Measurements from ENCODE around the gene ZMIZ2. TPM values are rescaled to one million over a fixed set of nuclear protein-coding genes. Genes with fewer than 3 reads are reported as not detected.

ZMIZ2 gene
- total RNA-seq, 1 donor from 2014 or later = 76.8 TPM

DNA sequence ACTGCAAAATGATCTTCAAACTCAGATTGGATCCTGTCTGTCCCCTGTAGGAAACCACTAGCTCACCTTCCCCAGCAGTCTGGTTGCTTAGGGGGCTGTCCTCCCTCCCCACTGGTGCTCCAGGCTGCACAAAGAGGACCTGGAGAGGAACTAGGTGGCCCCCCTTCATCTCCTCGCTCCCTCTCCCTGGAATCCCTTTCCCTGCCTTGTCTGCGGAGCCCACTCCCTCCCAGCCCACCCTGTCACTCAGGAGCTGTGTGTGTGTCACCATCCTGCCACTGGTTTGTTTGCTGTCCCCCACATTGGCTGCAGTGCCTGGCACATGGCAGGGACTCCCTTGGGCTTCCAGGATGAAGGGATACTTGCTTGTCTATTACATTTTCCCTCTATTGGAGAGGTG is 35.5 kb upstream of the ZMIZ2 start:
- Mint-ChIP-seq H3K27me3 (ENCODE audit: low read depth, unreplicated experiment) (no peaks in the 10 kb centered on the region), H3K4me1 (ENCODE audit: low read depth, unreplicated experiment) (peaks cover 7% of the 10 kb centered on the region), H3K4me3 (ENCODE audit: unreplicated experiment) (no peak overlapping the region), H3K27ac (ENCODE audit: unreplicated experiment) (no peak overlapping the region), H3K36me3 (ENCODE audit: low read depth, unreplicated experiment) (peaks cover 11% of the 10 kb centered on the region), H3K9me3 (ENCODE audit: unreplicated experiment) (peaks cover 1% of the 10 kb centered on the region)
- no peak overlapping the region for H3K27ac ChIP-seq (ENCODE audit: low read depth, low read length)
- no peaks in the 10 kb centered on the region for H4K20me1 ChIP-seq (ENCODE audit: insufficient read depth, low read length)
- no peak overlapping the region for H3K4me2 ChIP-seq (ENCODE audit: low read length)
- no peak overlapping the region for H3K9ac ChIP-seq (ENCODE audit: low read length)
- H3K27me3 ChIP-seq (ENCODE audit: insufficient read depth, low read length) = no peaks in the 10 kb centered on the region
- no peaks in the 10 kb centered on the region for H3K79me2 ChIP-seq (ENCODE audit: insufficient read depth, low read length)
- FAIRE-seq = no peak
- DNase-seq (ENCODE audit: low read depth) = no peak
- no peak overlapping the region for H3K4me3 ChIP-seq (ENCODE audit: insufficient read depth, low read depth, low read length)
- no peak for TF ChIP-seq EZH2 (IDR thresholded peaks at IDR 0.05; ENCODE audit: insufficient read depth, low read length)
- TF ChIP-seq, protein P1, sequence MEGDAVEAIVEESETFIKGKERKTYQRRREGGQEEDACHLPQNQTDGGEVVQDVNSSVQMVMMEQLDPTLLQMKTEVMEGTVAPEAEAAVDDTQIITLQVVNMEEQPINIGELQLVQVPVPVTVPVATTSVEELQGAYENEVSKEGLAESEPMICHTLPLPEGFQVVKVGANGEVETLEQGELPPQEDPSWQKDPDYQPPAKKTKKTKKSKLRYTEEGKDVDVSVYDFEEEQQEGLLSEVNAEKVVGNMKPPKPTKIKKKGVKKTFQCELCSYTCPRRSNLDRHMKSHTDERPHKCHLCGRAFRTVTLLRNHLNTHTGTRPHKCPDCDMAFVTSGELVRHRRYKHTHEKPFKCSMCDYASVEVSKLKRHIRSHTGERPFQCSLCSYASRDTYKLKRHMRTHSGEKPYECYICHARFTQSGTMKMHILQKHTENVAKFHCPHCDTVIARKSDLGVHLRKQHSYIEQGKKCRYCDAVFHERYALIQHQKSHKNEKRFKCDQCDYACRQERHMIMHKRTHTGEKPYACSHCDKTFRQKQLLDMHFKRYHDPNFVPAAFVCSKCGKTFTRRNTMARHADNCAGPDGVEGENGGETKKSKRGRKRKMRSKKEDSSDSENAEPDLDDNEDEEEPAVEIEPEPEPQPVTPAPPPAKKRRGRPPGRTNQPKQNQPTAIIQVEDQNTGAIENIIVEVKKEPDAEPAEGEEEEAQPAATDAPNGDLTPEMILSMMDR (IDR thresholded peaks at IDR 0.05; ENCODE audit: insufficient read depth, low read depth, low read length) = no peak
- peaks cover 5% of the 10 kb centered on the region for H3K36me3 ChIP-seq (ENCODE audit: insufficient read depth, low read length)
- H3K4me1 ChIP-seq (ENCODE audit: insufficient read depth, low read length) = no peaks in the 10 kb centered on the region
- no peaks in the 10 kb centered on the region for H3K9me3 ChIP-seq (ENCODE audit: insufficient read depth, low read depth, low read length)
- H2AFZ ChIP-seq (ENCODE audit: low read depth, low read length) = no peak overlapping the region

DNA sequence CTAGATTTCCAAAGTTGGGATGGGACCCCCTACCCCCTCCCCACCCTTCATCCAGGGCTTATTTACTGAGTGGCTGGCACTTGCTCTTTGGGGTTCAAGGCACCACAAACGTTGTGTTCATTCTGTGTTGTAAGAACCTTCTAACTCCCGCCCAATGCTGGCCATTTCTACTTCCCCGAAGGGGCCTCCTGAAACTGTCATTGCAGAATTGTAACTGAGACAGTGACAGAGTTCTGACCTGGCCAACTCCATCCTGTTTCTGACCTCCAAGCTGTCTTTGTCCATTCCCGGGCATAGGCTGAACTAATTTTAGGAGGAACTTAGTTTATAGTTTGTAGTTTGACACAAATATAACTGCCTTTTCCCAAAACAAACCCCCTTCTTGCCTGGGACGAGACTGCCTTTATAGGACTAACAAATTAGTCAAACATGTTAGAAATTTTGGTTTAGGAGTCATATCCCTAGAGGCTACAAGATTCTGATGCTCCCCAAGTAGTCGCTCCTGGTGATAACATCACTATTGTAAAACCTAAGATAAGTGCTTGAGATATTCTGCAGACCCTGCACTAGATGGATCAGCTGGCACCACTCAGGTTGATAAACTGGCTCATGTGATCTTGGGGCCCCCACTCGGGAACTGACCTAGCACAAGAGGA is 34.8 kb upstream of the ZMIZ2 start:
- Histone ChIP-seq H3K4me2 (ENCODE audit: low read length) (no peak overlapping the region), H3K79me2 (ENCODE audit: insufficient read depth, low read length) (no peaks in the 10 kb centered on the region), H3K9ac (ENCODE audit: low read length) (no peak overlapping the region), H3K27me3 (ENCODE audit: insufficient read depth, low read length) (no peaks in the 10 kb centered on the region), H2AFZ (ENCODE audit: low read depth, low read length) (no peak overlapping the region), H3K27ac (ENCODE audit: low read depth, low read length) (no peak overlapping the region), H4K20me1 (ENCODE audit: insufficient read depth, low read length) (no peaks in the 10 kb centered on the region), H3K4me3 (ENCODE audit: insufficient read depth, low read depth, low read length) (no peak overlapping the region), H3K9me3 (ENCODE audit: insufficient read depth, low read depth, low read length) (no peaks in the 10 kb centered on the region), H3K36me3 (ENCODE audit: insufficient read depth, low read length) (peaks cover 5% of the 10 kb centered on the region), H3K4me1 (ENCODE audit: insufficient read depth, low read length) (no peaks in the 10 kb centered on the region)
- TF ChIP-seq EZH2 (IDR thresholded peaks at IDR 0.05; ENCODE audit: insufficient read depth, low read length) = no peak
- TF ChIP-seq, protein P1 (IDR thresholded peaks at IDR 0.05; ENCODE audit: insufficient read depth, low read depth, low read length) = no peak
- H3K4me1 Mint-ChIP-seq (ENCODE audit: low read depth, unreplicated experiment) = peaks cover 7% of the 10 kb centered on the region
- H3K27me3 Mint-ChIP-seq (ENCODE audit: low read depth, unreplicated experiment) = no peaks in the 10 kb centered on the region
- H3K4me3 Mint-ChIP-seq (ENCODE audit: unreplicated experiment) = no peak overlapping the region
- peaks cover 1% of the 10 kb centered on the region for H3K9me3 Mint-ChIP-seq (ENCODE audit: unreplicated experiment)
- no peak overlapping the region for H3K27ac Mint-ChIP-seq (ENCODE audit: unreplicated experiment)
- peaks cover 11% of the 10 kb centered on the region for H3K36me3 Mint-ChIP-seq (ENCODE audit: low read depth, unreplicated experiment)
- DNase-seq (ENCODE audit: low read depth) = no peak
- no peak for FAIRE-seq

DNA sequence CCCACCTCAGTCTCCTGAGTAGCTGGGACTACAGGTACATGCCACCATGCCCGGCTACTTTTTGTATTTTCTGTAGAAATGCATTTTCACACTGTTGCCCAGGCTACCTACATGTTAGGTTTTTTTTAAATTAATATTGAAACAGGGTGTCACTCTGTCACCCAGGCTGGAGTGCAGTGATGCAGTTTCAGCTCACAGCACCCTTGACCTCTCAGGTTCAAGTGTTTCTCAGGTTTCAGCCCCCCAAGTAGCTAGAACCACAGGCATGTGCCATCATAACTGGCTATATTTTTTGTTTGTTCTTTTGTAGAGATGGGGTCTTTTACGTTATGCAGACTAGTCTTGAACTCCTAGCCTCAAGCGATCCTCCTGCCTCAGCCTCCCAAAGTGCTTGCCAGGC is 32.4 kb upstream of the ZMIZ2 start:
- Histone ChIP-seq H3K27ac (ENCODE audit: low read depth, low read length) (no peak overlapping the region), H3K27me3 (ENCODE audit: insufficient read depth, low read length) (no peaks in the 10 kb centered on the region), H3K36me3 (ENCODE audit: insufficient read depth, low read length) (no peaks in the 10 kb centered on the region), H4K20me1 (ENCODE audit: insufficient read depth, low read length) (no peaks in the 10 kb centered on the region), H3K9me3 (ENCODE audit: insufficient read depth, low read depth, low read length) (no peaks in the 10 kb centered on the region), H2AFZ (ENCODE audit: low read depth, low read length) (no peak overlapping the region), H3K4me1 (ENCODE audit: insufficient read depth, low read length) (no peaks in the 10 kb centered on the region), H3K4me3 (ENCODE audit: insufficient read depth, low read depth, low read length) (no peak overlapping the region), H3K9ac (ENCODE audit: low read length) (no peak overlapping the region), H3K4me2 (ENCODE audit: low read length) (no peak overlapping the region), H3K79me2 (ENCODE audit: insufficient read depth, low read length) (no peaks in the 10 kb centered on the region)
- DNase-seq (ENCODE audit: low read depth) = no peak
- Mint-ChIP-seq H3K36me3 (ENCODE audit: low read depth, unreplicated experiment) (no peaks in the 10 kb centered on the region), H3K27me3 (ENCODE audit: low read depth, unreplicated experiment) (no peaks in the 10 kb centered on the region), H3K27ac (ENCODE audit: unreplicated experiment) (no peak overlapping the region), H3K4me3 (ENCODE audit: unreplicated experiment) (no peak overlapping the region), H3K9me3 (ENCODE audit: unreplicated experiment) (peaks cover 4% of the 10 kb centered on the region), H3K4me1 (ENCODE audit: low read depth, unreplicated experiment) (no peaks in the 10 kb centered on the region)
- no peak for FAIRE-seq
- TF ChIP-seq, protein P1 (IDR thresholded peaks at IDR 0.05; ENCODE audit: insufficient read depth, low read depth, low read length) = no peak
- no peak for TF ChIP-seq EZH2 (IDR thresholded peaks at IDR 0.05; ENCODE audit: insufficient read depth, low read length)
